Neural progenitor cell (in vitro differentiated cells): ENCODE measurements around the gene APOB. TPM values are rescaled to one million over a fixed set of nuclear protein-coding genes. Genes with fewer than 3 reads are reported as not detected.

Experiments used
- DNase-seq: peaks from one replicate; pipeline ENCODE4 v3.0.0-alpha.2; 2016; ENCODE audit warnings: low spot score
- H2AFZ ChIP-seq: fragments of 200-600 bp; sonication (generic); replicated peaks from 2 replicates; pipeline ENCODE4 v1.6.1; 2016; ENCODE audit warnings: antibody characterized with exemption
- H3F3A ChIP-seq: fragments of 200-600 bp; sonication (generic); 2 replicates; pipeline ENCODE4 v1.6.1; 2016; ENCODE audit warnings: antibody characterized with exemption, low read depth
- H3K27ac ChIP-seq: fragments of 200-600 bp; sonication (generic); 2 replicates; pipeline ENCODE4 v1.5.1; 2016; ENCODE audit warnings: mild to moderate bottlenecking
- H3K27me3 ChIP-seq: fragments of 200-600 bp; sonication (generic); 2 replicates; pipeline ENCODE4 v1.6.1; 2016; ENCODE audit warnings: mild to moderate bottlenecking, moderate library complexity
- H3K36me3 ChIP-seq: fragments of 200-600 bp; sonication (generic); 2 replicates; pipeline ENCODE4 v1.5.1; 2016
- H3K4me1 ChIP-seq: fragments of 200-600 bp; sonication (generic); 2 replicates; pipeline ENCODE4 v1.6.1; 2016; ENCODE audit warnings: mixed run types
- H3K4me2 ChIP-seq: fragments of 200-600 bp; sonication (generic); 2 replicates; pipeline ENCODE4 v1.6.1; 2016
- H3K4me3 ChIP-seq: fragments of 200-600 bp; sonication (generic); 2 replicates; pipeline ENCODE4 v1.5.1; 2016
- H3K79me2 ChIP-seq: fragments of 200-600 bp; sonication (generic); 2 replicates; pipeline ENCODE4 v1.6.1; 2016; ENCODE audit warnings: low read depth
- H3K9ac ChIP-seq: fragments of 200-600 bp; sonication (generic); 2 replicates; pipeline ENCODE4 v1.6.1; 2016
- H3K9me3 ChIP-seq: fragments of 200-600 bp; sonication (generic); 2 replicates; pipeline ENCODE4 v1.5.1; 2016; ENCODE audit warnings: low read depth
- H4K20me1 ChIP-seq: fragments of 200-600 bp; sonication (generic); 2 replicates; pipeline ENCODE4 v1.6.1; 2016; ENCODE audit warnings: low read depth
- H3K27ac Mint-ChIP-seq: 3 replicates; pipeline ENCODE4 v1.8.0; 2021; ENCODE audit warnings: mixed read lengths
- H3K27me3 Mint-ChIP-seq: 2 replicates; pipeline ENCODE4 v1.8.0; 2022; ENCODE audit warnings: low read depth, mild to moderate bottlenecking, inconsistent platforms, moderate library complexity, mixed read lengths; ENCODE audit not compliant: insufficient read depth
- H3K36me3 Mint-ChIP-seq: 3 replicates; pipeline ENCODE4 v1.8.0; 2021; ENCODE audit warnings: mixed read lengths
- H3K4me1 Mint-ChIP-seq: 3 replicates; pipeline ENCODE4 v1.8.0; 2021; ENCODE audit warnings: mixed read lengths
- H3K4me3 Mint-ChIP-seq: 3 replicates; pipeline ENCODE4 v1.8.0; 2021; ENCODE audit warnings: mild to moderate bottlenecking, moderate library complexity, mixed read lengths
- H3K9me3 Mint-ChIP-seq: 3 replicates; pipeline ENCODE4 v1.8.0; 2020; ENCODE audit warnings: mixed read lengths
- EZH2 ChIP-seq: fragments of 200-600 bp; sonication (generic); IDR thresholded peaks from 2 replicates; pipeline ENCODE4 v1.6.1; 2017; ENCODE audit warnings: antibody characterized with exemption, mild to moderate bottlenecking, moderate library complexity
- EZH2phosphoT487 ChIP-seq: fragments of 200-600 bp; sonication (generic); IDR thresholded peaks from 2 replicates; pipeline ENCODE4 v1.6.1; 2017; ENCODE audit warnings: antibody characterized with exemption
- total RNA-seq: library from RNA; depleted of rRNA; stranded (reverse); fragments of >200 nt; gene quantifications from 2 replicates; pipeline ENCODE4 v1.2.3, GENCODE V29; 2015; ENCODE audit warnings: low replicate concordance
- TF ChIP-seq, protein P1 (sequence below): fragments of 200-600 bp; sonication (generic); IDR thresholded peaks from 2 replicates; pipeline ENCODE4 v1.5.1; 2017; ENCODE audit warnings: antibody characterized with exemption, mild to moderate bottlenecking

APOB gene
- total RNA-seq, 1 donor from 2014 or later, result 0.47 TPM

DNA sequence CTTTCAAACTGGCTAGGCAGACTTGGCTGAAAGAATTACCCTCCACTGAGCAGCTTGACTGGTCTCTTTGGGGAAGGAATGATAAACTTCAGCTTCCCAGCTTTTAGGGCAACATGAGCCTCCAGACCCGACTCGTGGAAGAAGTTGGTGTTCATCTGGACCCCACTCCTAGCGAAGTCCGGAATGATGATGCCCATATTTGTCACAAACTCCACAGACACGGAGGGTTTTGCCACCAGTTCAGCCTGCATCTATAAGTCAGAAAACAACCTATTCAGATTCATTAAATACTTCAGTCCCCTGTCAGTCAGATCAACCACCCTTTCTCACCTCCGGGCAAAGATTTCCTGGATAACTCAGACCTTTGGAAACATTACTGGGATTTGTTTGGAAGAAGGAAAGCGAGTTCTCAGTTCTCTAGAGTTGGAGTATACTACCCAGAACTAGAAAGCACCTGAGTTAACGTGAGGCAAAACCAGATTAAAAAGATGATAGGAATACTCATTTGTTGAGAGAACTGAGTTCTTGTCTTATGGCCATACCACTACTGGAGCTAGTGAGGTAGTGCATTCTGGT lies 21.0 kb downstream of the APOB start:
- Histone ChIP-seq H3F3A (no peaks in the 10 kb centered on the region), H3K4me1 (no peaks in the 10 kb centered on the region), H3K9ac (no peak overlapping the region), H4K20me1 (no peaks in the 10 kb centered on the region), H3K4me3 (no peak overlapping the region), H3K9me3 (no peaks in the 10 kb centered on the region), H3K4me2 (no peak overlapping the region), H2AFZ (no peak overlapping the region), H3K79me2 (no peaks in the 10 kb centered on the region), H3K27ac (no peak overlapping the region), H3K36me3 (no peaks in the 10 kb centered on the region), H3K27me3 (no peaks in the 10 kb centered on the region)
- DNase-seq, result no peak
- no peak for TF ChIP-seq EZH2phosphoT487
- TF ChIP-seq EZH2, result no peak
- TF ChIP-seq, protein P1, sequence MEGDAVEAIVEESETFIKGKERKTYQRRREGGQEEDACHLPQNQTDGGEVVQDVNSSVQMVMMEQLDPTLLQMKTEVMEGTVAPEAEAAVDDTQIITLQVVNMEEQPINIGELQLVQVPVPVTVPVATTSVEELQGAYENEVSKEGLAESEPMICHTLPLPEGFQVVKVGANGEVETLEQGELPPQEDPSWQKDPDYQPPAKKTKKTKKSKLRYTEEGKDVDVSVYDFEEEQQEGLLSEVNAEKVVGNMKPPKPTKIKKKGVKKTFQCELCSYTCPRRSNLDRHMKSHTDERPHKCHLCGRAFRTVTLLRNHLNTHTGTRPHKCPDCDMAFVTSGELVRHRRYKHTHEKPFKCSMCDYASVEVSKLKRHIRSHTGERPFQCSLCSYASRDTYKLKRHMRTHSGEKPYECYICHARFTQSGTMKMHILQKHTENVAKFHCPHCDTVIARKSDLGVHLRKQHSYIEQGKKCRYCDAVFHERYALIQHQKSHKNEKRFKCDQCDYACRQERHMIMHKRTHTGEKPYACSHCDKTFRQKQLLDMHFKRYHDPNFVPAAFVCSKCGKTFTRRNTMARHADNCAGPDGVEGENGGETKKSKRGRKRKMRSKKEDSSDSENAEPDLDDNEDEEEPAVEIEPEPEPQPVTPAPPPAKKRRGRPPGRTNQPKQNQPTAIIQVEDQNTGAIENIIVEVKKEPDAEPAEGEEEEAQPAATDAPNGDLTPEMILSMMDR, result no peak
- no peak overlapping the region for H3K4me3 Mint-ChIP-seq
- H3K4me1 Mint-ChIP-seq, result no peaks in the 10 kb centered on the region
- H3K36me3 Mint-ChIP-seq, result no peaks in the 10 kb centered on the region
- no peak overlapping the region for H3K27ac Mint-ChIP-seq
- peaks cover 2% of the 10 kb centered on the region for H3K27me3 Mint-ChIP-seq
- H3K9me3 Mint-ChIP-seq, result no peaks in the 10 kb centered on the region

DNA sequence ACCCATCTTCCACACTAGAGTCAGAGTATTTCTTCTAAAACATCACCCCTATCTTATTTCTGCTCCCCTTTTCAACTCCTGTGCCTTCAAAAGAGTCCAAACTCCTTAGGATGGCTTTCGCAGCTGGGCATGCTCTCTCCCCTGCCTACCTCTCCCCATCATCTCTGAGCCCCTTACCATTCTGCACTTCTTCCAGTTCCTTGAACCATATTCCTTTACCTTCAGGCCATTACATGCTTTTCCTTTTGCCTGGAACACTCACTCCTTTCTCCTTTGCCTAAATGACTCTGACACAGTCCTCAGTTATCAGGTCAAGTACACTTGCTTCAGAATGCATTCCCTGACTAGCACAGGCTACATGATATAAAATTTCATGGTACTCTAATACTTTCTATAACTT lies 22.4 kb downstream of the APOB start:
- no peak overlapping the region for H3K27ac Mint-ChIP-seq
- no peak overlapping the region for H3K4me3 Mint-ChIP-seq
- H3K4me3 ChIP-seq, result no peak overlapping the region
- no peak overlapping the region for H2AFZ ChIP-seq
- no peaks in the 10 kb centered on the region for H3K36me3 Mint-ChIP-seq
- H4K20me1 ChIP-seq, result no peaks in the 10 kb centered on the region
- H3K27ac ChIP-seq, result no peak overlapping the region
- peaks cover 2% of the 10 kb centered on the region for H3K27me3 Mint-ChIP-seq
- TF ChIP-seq, protein P1, result no peak
- TF ChIP-seq EZH2phosphoT487 (no peak), EZH2 (no peak)
- no peaks in the 10 kb centered on the region for H3K4me1 ChIP-seq
- no peak for DNase-seq
- no peaks in the 10 kb centered on the region for H3K9me3 Mint-ChIP-seq
- H3K36me3 ChIP-seq, result no peaks in the 10 kb centered on the region
- no peak overlapping the region for H3K4me2 ChIP-seq
- no peaks in the 10 kb centered on the region for H3K79me2 ChIP-seq
- H3K9ac ChIP-seq, result no peak overlapping the region
- no peaks in the 10 kb centered on the region for H3K9me3 ChIP-seq
- H3F3A ChIP-seq, result no peaks in the 10 kb centered on the region
- no peaks in the 10 kb centered on the region for H3K4me1 Mint-ChIP-seq
- H3K27me3 ChIP-seq, result no peaks in the 10 kb centered on the region

DNA sequence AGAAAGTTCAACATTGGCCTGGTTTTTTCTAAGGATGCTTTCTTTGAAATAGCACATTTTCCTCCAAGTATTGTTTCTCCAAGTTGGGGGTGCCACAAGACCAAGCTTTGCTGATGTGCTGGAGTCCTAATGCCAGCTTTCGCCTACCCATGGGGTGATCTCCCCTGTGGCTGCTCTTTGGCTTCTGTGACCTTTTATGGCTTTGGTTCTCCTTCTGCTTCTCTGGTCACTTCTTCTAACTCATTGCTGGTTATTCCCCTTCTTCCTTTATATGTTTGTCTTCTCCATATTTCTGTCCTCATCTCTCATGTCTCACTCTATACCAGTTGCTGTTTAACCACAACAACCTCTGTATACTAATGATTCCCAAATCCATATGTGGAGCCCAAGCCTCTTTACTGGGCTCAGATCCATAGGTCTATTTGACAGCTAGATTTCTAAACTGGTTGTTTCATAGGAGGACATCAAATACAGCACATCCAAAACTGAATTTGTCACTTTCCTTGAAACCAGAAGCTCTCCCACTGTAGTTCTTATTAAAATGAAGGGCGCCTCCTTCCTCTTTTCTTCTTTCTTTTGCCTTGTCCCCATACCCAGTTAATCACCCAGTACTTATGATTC lies 23.1 kb downstream of the APOB start:
- H3K79me2 ChIP-seq, result no peaks in the 10 kb centered on the region
- no peak overlapping the region for H3K4me2 ChIP-seq
- Mint-ChIP-seq H3K9me3 (no peaks in the 10 kb centered on the region), H3K36me3 (no peaks in the 10 kb centered on the region), H3K27me3 (peaks cover 2% of the 10 kb centered on the region), H3K4me3 (no peak overlapping the region), H3K27ac (no peak overlapping the region), H3K4me1 (no peaks in the 10 kb centered on the region)
- no peaks in the 10 kb centered on the region for H3F3A ChIP-seq
- no peaks in the 10 kb centered on the region for H3K9me3 ChIP-seq
- no peaks in the 10 kb centered on the region for H3K4me1 ChIP-seq
- no peak overlapping the region for H3K4me3 ChIP-seq
- no peaks in the 10 kb centered on the region for H3K27me3 ChIP-seq
- no peaks in the 10 kb centered on the region for H4K20me1 ChIP-seq
- no peak overlapping the region for H2AFZ ChIP-seq
- TF ChIP-seq EZH2, result no peak
- TF ChIP-seq, protein P1, result no peak
- no peak for TF ChIP-seq EZH2phosphoT487
- no peaks in the 10 kb centered on the region for H3K36me3 ChIP-seq
- no peak overlapping the region for H3K9ac ChIP-seq
- DNase-seq, result no peak
- H3K27ac ChIP-seq, result no peak overlapping the region
